Measurements from ENCODE around the gene CHKA.

CHKA gene

DNA sequence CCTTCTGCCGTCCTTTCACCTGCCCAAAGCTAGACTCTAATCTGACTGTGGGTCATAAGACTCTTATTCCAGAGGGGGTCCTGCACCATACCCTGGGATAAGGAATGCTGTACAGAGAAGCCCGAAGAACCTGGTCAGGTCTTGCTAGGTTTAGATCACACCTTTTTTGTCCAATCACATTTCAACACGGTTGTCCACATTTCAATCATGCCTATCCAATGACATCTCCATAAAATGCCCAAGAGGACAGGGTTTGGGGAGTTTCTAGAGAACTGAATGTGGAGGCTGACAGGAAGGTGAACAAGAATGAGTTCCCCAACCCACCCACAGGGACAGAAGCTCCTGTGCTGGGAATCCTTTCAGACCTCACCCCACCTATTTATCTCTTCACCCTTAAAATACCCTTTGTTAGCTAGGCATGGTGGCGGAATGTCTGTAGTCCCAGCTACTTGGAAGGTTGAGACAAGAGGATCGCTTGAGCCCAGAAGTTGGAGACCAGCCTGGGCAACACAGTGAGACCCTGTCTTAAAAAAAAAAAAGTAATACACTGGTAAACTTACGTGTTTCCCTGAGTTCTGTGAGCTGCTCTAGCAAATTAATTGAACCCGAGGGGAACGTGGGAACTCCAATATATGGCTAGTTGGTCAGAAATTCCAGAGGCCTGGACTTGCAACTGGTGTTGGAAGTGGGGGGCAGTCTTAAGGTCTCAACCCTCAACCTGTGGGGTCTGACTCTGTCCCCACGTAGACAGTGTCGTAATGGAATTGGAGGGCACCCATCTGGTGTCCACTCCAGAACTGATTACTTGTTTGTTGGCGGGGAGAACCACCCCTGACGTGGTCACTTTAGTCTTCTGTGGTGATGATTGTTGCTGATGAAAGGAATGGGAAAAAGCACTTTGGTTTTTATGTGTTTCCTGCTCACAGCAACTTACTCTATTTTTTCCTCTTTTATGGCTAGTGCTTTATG lies 64.6 kb downstream of the CHKA start:
- TF ChIP-seq CTCF (IDR thresholded peaks at IDR 0.05; ENCODE audit: low read depth, low read length): no peak
- no peak overlapping the region for H3K4me3 ChIP-seq (ENCODE audit: low read depth, low read length)

DNA sequence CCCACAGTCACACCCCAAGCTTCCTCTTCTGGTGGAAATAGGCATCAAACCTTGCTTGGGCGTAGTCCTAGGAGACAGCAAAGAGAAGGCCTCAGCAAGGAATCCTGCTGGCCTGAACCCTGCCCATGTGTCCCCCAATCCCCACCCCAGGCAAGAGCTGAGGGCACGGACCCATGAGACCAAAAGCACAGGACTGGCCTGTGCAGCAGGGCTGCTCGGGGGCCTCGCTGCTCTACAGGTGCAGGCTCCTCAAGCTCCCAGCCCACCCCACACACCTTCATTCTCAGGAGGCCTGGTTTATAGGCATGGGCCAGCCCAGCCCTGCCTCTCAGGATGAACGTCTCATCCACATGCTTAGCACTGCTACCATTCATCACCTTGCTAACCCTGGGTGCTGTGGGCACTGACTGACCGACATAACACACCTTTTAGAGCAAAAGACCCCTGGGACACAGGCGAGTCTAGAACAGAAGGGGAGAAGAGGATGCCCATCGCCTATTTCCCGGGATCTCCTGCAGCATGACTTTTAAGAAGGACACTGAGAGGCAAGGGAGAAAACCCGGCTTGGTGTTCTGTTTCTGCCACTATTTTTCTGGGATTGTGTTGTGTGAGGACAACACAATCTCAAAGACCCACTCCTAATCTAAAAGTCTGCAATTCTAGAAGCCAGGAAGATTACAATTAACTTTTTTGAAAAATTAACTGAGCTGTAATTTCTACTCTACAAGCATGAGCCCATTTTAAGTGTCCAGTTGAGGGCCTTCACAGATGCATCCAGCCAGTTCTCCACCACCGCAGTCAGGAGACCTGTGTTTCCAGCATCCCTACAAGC lies 67.0 kb downstream of the CHKA start:
- H3K4me3 ChIP-seq (ENCODE audit: low read depth, low read length): no peak overlapping the region
- TF ChIP-seq CTCF (IDR thresholded peaks at IDR 0.05; ENCODE audit: low read depth, low read length): no peak

DNA sequence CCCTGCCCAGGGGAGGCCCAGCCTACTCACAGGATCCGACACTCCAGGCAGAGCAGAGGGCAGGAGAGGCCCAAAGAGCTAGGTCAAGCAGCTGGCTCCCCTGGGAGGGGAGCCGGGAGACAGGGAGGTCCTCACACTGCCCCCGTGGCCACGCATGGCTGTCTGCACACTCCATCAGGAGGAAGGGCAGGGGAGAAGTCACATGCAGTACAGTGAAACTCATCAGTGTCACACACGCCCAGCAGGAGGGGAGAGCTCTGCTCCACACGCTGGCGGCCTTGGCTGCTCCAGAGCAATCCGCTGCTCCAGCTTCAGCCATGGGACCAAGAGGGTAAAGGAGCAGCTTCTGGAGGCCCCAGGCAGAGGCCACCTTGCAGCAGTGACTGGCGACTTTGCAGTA lies 68.1 kb downstream of the CHKA start:
- TF ChIP-seq CTCF (IDR thresholded peaks at IDR 0.05; ENCODE audit: low read depth, low read length): no peak
- H3K4me3 ChIP-seq (ENCODE audit: low read depth, low read length): no peak overlapping the region

GRCh38 chr11:68052137-68052873 lies 68.9 kb downstream of the CHKA start:
- no peak for TF ChIP-seq CTCF (IDR thresholded peaks at IDR 0.05; ENCODE audit: low read depth, low read length)
- H3K4me3 ChIP-seq (ENCODE audit: low read depth, low read length): no peak overlapping the region

GRCh38 chr11:68051191-68052136 lies 69.7 kb downstream of the CHKA start:
- no peak for TF ChIP-seq CTCF (IDR thresholded peaks at IDR 0.05; ENCODE audit: low read depth, low read length)
- no peak overlapping the region for H3K4me3 ChIP-seq (ENCODE audit: low read depth, low read length)

- H3K4me3 ChIP-seq (ENCODE audit: low read depth, low read length): no peak overlapping the region
- TF ChIP-seq CTCF (IDR thresholded peaks at IDR 0.05; ENCODE audit: low read depth, low read length): no peak
Observed at GRCh38 chr11:68050371-68050841, 70.8 kb downstream of the CHKA start.
